Tibial nerve (tissue), 4 donors: Measurements from ENCODE around the gene RASAL1. TPM values are rescaled to one million over a fixed set of nuclear protein-coding genes. Genes with fewer than 3 reads are reported as not detected.

Experiments
- DNase-seq, 2 donors: peaks; one replicate each; pipeline ENCODE4 v3.0.0-alpha.2; 2019; ENCODE audit warnings: low spot score in 2 of 2
- H3K27ac ChIP-seq, 4 donors: fragments of 200-600 bp; sonication (generic) in 3 of 4; one replicate each; pipeline ENCODE4 v1.5.1; 2017 to 2019; ENCODE audit warnings: mild to moderate bottlenecking in 1 of 4
- H3K27me3 ChIP-seq, 2 donors: fragments of 200-600 bp; sonication (generic) in 1 of 2; one replicate each; pipeline versions ENCODE4 v1.5.1 to v1.6.0; 2017 to 2019
- H3K36me3 ChIP-seq, 3 donors: fragments of 200-600 bp; sonication (generic); one replicate each; pipeline ENCODE4 v1.5.1; 2018 to 2019
- H3K4me1 ChIP-seq, 4 donors: fragments of 200-600 bp; sonication (generic) in 3 of 4; one replicate each; pipeline ENCODE4 v1.5.1; 2017 to 2019
- H3K4me3 ChIP-seq, 4 donors: fragments of 200-600 bp; sonication (generic) in 3 of 4; one replicate each; pipeline ENCODE4 v1.5.1; 2017 to 2019; ENCODE audit warnings: mild to moderate bottlenecking in 1 of 4, moderate library complexity in 1 of 4
- H3K9me3 ChIP-seq, 4 donors: fragments of 200-600 bp; sonication (generic) in 3 of 4; one replicate each; pipeline ENCODE4 v1.5.1; 2017 to 2019
- CTCF ChIP-seq, 5 experiments: fragments of 200-600 bp in 3 of 5; fragments of 450-650 bp in 2 of 5; sonication (generic) in 3 of 5; IDR thresholded peaks; one replicate each; pipeline ENCODE4 v1.5.1; 2016 to 2019; ENCODE audit warnings: antibody characterized with exemption in 5 of 5, mild to moderate bottlenecking in 3 of 5, moderate library complexity in 2 of 5
- EP300 ChIP-seq, 2 donors: sonication (generic); formaldehyde crosslinking; IDR thresholded peaks; one replicate each; pipeline ENCODE4 v1.6.1; 2017; ENCODE audit warnings: antibody characterized with exemption in 2 of 2, mild to moderate bottlenecking in 1 of 2
- POLR2A ChIP-seq, 2 donors: fragments of 450-650 bp; IDR thresholded peaks; one replicate each; pipeline ENCODE4 v1.6.1; 2017; ENCODE audit warnings: antibody characterized with exemption in 2 of 2, mild to moderate bottlenecking in 2 of 2, moderate library complexity in 2 of 2
- WGBS, 2 donors: methylation state at CpG; one replicate each; pipeline ENCODE4 v1.1.5; 2018; 5-methylcytosine and 5-hydroxymethylcytosine counted together
- total RNA-seq, 4 donors: library from RNA; depleted of rRNA; stranded (reverse); fragments of >200 nt; gene quantifications; one replicate each; pipeline ENCODE4 v1.1.0, GENCODE V29; 2016

RASAL1 gene
- total RNA-seq, 4 donors from 2014 or later: 0.87 to 5.2 (median 3.3) TPM

- DNase-seq: no peak
- H3K4me3 ChIP-seq: no peak overlapping the region
- H3K36me3 ChIP-seq: no peaks in the 10 kb centered on the region
- peaks cover 0 to 28% of the 10 kb centered on the region in 2 donors for H3K27me3 ChIP-seq
- no peaks in the 10 kb centered on the region for H3K9me3 ChIP-seq
- no peak overlapping the region for H3K27ac ChIP-seq
- H3K4me1 ChIP-seq: peaks cover 0 to 22% (median 2%) of the 10 kb centered on the region in 4 donors
- no peak for TF ChIP-seq POLR2A (IDR thresholded peaks at IDR 0.05)
- TF ChIP-seq CTCF (IDR thresholded peaks at IDR 0.05): no peak
- no peak for TF ChIP-seq EP300 (IDR thresholded peaks at IDR 0.05)
Measured at GRCh38 chr12:113099364-113099763, 36.2 kb downstream of the RASAL1 start.

GRCh38 chr12:113098441-113099028 is 37.0 kb downstream of the RASAL1 start:
- DNase-seq: peak; percentile 79 to 93
- 28 to 32% methylated on average over 15 of the region's 15 CpGs for WGBS, 2 donors
- Histone ChIP-seq H3K27me3 (peaks cover 0 to 20% of the 10 kb centered on the region in 2 donors), H3K27ac (peak overlapping the region in 1 of 4 donors; percentile 46), H3K9me3 (no peaks in the 10 kb centered on the region), H3K4me3 (no peak overlapping the region), H3K4me1 (peaks cover 0 to 17% (median 2%) of the 10 kb centered on the region in 4 donors), H3K36me3 (no peaks in the 10 kb centered on the region)
- TF ChIP-seq POLR2A (IDR thresholded peaks at IDR 0.05) (no peak), CTCF (IDR thresholded peaks at IDR 0.05) (peak; percentile 63 to 87 (median 69)), EP300 (IDR thresholded peaks at IDR 0.05) (peak in 1 of 2 donors; percentile 63)

- peaks cover 0 to 23% (median 4%) of the 10 kb centered on the region in 4 donors for H3K4me1 ChIP-seq
- DNase-seq: peak; percentile 37 to 44
- H3K4me3 ChIP-seq: no peak overlapping the region
- no peaks in the 10 kb centered on the region for H3K9me3 ChIP-seq
- H3K27ac ChIP-seq: peak overlapping the region in 2 of 4 donors; percentile 16 to 46
- H3K27me3 ChIP-seq: peaks cover 0 to 20% of the 10 kb centered on the region in 2 donors
- H3K36me3 ChIP-seq: no peaks in the 10 kb centered on the region
- WGBS, 2 donors: 29 to 33% methylated on average over 13 to 14 of the region's 14 CpGs
- TF ChIP-seq CTCF (IDR thresholded peaks at IDR 0.05) (no peak), POLR2A (IDR thresholded peaks at IDR 0.05) (no peak), EP300 (IDR thresholded peaks at IDR 0.05) (no peak)
Measured at GRCh38 chr12:113097716-113098440, 37.7 kb downstream of the RASAL1 start.

GRCh38 chr12:113096675-113097461 is 38.7 kb downstream of the RASAL1 start:
- Histone ChIP-seq H3K9me3 (no peaks in the 10 kb centered on the region), H3K36me3 (no peaks in the 10 kb centered on the region), H3K27me3 (peaks cover 0 to 17% of the 10 kb centered on the region in 2 donors), H3K27ac (peak overlapping the region in 1 of 4 donors; percentile 46), H3K4me3 (no peak overlapping the region), H3K4me1 (peaks cover 0 to 27% (median 6%) of the 10 kb centered on the region in 4 donors)
- WGBS, 2 donors: 70 to 84% methylated on average over 11 to 30 of the region's 30 CpGs
- no peak for DNase-seq
- no peak for TF ChIP-seq EP300 (IDR thresholded peaks at IDR 0.05)
- no peak for TF ChIP-seq POLR2A (IDR thresholded peaks at IDR 0.05)
- TF ChIP-seq CTCF (IDR thresholded peaks at IDR 0.05): no peak
